Heart left ventricle (tissue), 13 donors: ENCODE data around the gene TFAP2D.

Experiments
- POLR2A ChIP-seq, 2 donors: fragments of 450-650 bp; IDR thresholded peaks; one replicate each; pipeline ENCODE4 v1.6.1; 2017; ENCODE audit warnings: antibody characterized with exemption in 2 of 2, mild to moderate bottlenecking in 2 of 2, moderate library complexity in 2 of 2
- TF ChIP-seq, protein P1 (sequence below), 12 donors: fragments of 200-600 bp; sonication (generic) in 4 of 12; IDR thresholded peaks; one replicate each; pipeline versions ENCODE4 v1.5.0 to v1.8.0; 2018 to 2022; ENCODE audit warnings: antibody characterized with exemption in 12 of 12, mild to moderate bottlenecking in 5 of 12
- donor health status: ischemic (EF 13 %, LVEDD 7.1; RV severe dilation, severe dysfunction).
- donor health status: DM: no; HTN: yes; CAD: no.
- donor health status: DM: no; HTN: no; CAD: no.
- donor health status: ischemic (EF 25% LVEDD 6.9; RV normal size, moderate dysfunction).
- donor health status: ischemic (EF 25% LVEDD 5.7; RV mildly dilated, moderate dysfunction).
- donor health status: ischemic (EF 35%, LVEDD 5.7; RV mildly dilated, moderate dysfunction).
- donor health status: nonischemic (EF 11% LVEDD 7.7; RV severe dilation, severe dysfunction).
- donor health status: DM: yes; HTN: yes; CAD: no.
- donor health status: PGD.
- donor health status: ischemic (EF 29% LVEDD 5.4; RV normal size, mild dysfunction).
- donor health status: nonischemic (EF 23%, LVEDD 6.1; RV moderate dilation, normal function).

DNA sequence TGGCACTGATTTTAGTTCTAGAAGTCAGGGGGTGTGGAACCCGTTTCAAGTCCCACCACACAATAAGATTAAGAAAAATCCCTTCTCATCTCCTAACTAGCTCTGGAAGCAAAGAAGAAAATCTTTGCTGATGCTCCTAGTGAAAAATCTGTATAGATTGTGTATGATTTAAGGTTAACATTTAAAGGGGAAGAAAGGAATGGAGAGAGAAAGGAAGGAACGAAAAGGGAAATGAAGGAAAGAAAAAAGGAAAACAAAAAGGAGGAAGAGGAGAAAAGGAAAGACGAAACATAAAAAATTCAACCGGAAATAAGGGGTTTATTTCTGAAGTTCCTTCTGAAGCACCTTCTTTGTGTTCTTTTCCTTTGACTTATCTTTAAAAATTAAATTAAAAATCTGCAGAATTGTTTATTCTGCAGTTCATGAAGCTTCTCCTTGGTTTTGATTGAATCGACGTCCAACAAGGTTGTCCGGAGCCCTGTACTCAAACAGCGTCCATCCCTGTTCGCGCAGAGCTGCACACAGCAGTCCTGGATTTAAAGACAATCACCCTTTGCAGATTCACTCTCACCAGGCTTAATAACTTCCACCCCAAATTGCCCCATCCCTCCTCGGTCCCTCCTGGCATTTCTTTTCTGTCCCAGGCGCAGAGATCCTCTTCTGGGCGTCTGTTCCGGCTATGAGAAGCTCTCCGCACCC is 103.8 kb downstream of the TFAP2D start:
- TF ChIP-seq, protein P1, sequence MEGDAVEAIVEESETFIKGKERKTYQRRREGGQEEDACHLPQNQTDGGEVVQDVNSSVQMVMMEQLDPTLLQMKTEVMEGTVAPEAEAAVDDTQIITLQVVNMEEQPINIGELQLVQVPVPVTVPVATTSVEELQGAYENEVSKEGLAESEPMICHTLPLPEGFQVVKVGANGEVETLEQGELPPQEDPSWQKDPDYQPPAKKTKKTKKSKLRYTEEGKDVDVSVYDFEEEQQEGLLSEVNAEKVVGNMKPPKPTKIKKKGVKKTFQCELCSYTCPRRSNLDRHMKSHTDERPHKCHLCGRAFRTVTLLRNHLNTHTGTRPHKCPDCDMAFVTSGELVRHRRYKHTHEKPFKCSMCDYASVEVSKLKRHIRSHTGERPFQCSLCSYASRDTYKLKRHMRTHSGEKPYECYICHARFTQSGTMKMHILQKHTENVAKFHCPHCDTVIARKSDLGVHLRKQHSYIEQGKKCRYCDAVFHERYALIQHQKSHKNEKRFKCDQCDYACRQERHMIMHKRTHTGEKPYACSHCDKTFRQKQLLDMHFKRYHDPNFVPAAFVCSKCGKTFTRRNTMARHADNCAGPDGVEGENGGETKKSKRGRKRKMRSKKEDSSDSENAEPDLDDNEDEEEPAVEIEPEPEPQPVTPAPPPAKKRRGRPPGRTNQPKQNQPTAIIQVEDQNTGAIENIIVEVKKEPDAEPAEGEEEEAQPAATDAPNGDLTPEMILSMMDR (IDR thresholded peaks at IDR 0.05), result no peak
- TF ChIP-seq POLR2A (IDR thresholded peaks at IDR 0.05), result no peak
